Measurements from ENCODE around the gene ATP9A. TPM values are rescaled to one million over a fixed set of nuclear protein-coding genes. Genes with fewer than 3 reads are reported as not detected.

Gene ATP9A
- total and polyA plus RNA-seq, 2 of the 8 experiments (the other 6 are each of a cell fraction or from before 2014, with no cell fraction given) = 5.0 to 6.4 TPM

DNA sequence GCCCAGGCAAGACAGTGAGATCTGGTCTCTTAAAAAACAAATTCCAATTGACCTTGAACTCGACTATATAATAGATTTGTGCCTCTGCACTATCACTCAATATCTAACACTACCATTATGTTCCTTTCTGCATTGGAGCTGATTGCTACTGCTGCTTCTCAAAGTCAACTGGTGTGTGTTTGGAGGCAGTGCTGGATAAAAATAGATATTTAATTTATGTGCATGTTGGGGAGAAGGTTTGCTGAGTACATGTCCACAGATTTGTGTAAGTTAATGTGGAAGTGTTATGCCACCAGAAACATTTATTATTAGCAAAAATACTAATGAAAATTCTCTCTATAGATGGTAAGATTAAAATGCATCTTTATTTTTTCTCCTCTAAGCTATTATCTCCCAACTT is 39.5 kb downstream of the ATP9A start:
- H3K23ac ChIP-seq (ENCODE audit: insufficient read length) = no peak overlapping the region
- DNase-seq (ENCODE audit: low read depth in 1 of 2, low spot score in 2 of 2) (no peak), FAIRE-seq (no peak)
- H4K20me1 ChIP-seq (replicated peaks in 1 of 2; ENCODE audit: control insufficient read depth in 1 of 2, insufficient read depth in 2 of 2, low read length in 2 of 2) = no peaks in the 10 kb centered on the region
- H3K79me2 ChIP-seq (ENCODE audit: control insufficient read depth in 1 of 2, insufficient read depth in 2 of 2, low read length in 2 of 2) = no peaks in the 10 kb centered on the region; a peak in 1 of 4 replicates
- H4K5ac ChIP-seq (ENCODE audit: insufficient read length, low read depth, low read length) = no peak overlapping the region
- no peak for TF ChIP-seq MAFK (IDR thresholded peaks at IDR 0.05; ENCODE audit: low read depth, low read length)
- H3K4me1 ChIP-seq (replicated peaks in 1 of 4; ENCODE audit: control insufficient read depth in 3 of 4, insufficient read depth in 4 of 4, low read length in 3 of 4) = 0 out of 7 replicates have a peak, but pooled peaks cover 0 to 4% (median 0%) of the 10 kb centered on the region in 4 experiments
- H3K4me2 ChIP-seq (ENCODE audit: insufficient read depth in 1 of 2, low read depth in 2 of 2, low read length in 2 of 2) = no peak overlapping the region
- no peak overlapping the region for H2AK5ac ChIP-seq (ENCODE audit: low read depth, low read length)
- no peak overlapping the region for H2BK120ac ChIP-seq (replicated peaks; ENCODE audit: low read depth, low read length)
- no peak overlapping the region for H3K4me3 ChIP-seq (ENCODE audit: extremely low read depth in 1 of 4, insufficient read depth in 2 of 4, low read depth in 3 of 4, low read length in 4 of 4)
- WGBS, 2 experiments (ENCODE audit: extremely low coverage in 1 of 2, insufficient coverage in 1 of 2, insufficient read length in 1 of 2, insufficient replicate concordance in 2 of 2, low coverage in 1 of 2, low lambda C conversion rate in 2 of 2, missing lambda C conversion rate in 1 of 2) = 36% methylated on average over 1 of the region's 1 CpG; no CpG with 5 or more reads in 1 of the 2 experiments
- no peak overlapping the region for H3K4ac ChIP-seq (replicated peaks; ENCODE audit: insufficient read length, low read depth, low read length)
- H2AFZ ChIP-seq (ENCODE audit: low read length) = no peak overlapping the region
- H3K9me3 ChIP-seq (ENCODE audit: insufficient read depth in 2 of 2, low read depth in 1 of 2, low read length in 1 of 2) = no peaks in the 10 kb centered on the region
- H4K91ac ChIP-seq (replicated peaks; ENCODE audit: insufficient read length, low read length) = no peak overlapping the region
- POLR2A ChIA-PET (ENCODE audit: partially characterized antibody) = no interaction called here
- no peaks in the 10 kb centered on the region for H3K23me2 ChIP-seq (ENCODE audit: low read depth, low read length)
- no peak overlapping the region for H3K18ac ChIP-seq (ENCODE audit: extremely low read depth, low read length)
- CTCF ChIA-PET (ENCODE audit: partially characterized antibody) = interaction anchor here (0.6 to 0.8 kb wide), 2 partner anchors 16 to 237 kb away, joined by 4 to 5 read pairs; no protein-coding TSS in a partner anchor
- no peak overlapping the region for H2BK20ac ChIP-seq (ENCODE audit: low read length)
- H2BK15ac ChIP-seq (ENCODE audit: low read length) = no peak overlapping the region
- no peaks in the 10 kb centered on the region; the same call in 1 of the 2 replicates for H3K79me1 ChIP-seq (ENCODE audit: low read depth, low read length)
- H2BK12ac ChIP-seq (ENCODE audit: low read depth, low read length) = no peak overlapping the region
- H3K14ac ChIP-seq (ENCODE audit: insufficient read length) = no peak overlapping the region
- H2BK5ac ChIP-seq (ENCODE audit: low read depth, low read length) = no peak overlapping the region
- no peak overlapping the region for H3K9ac ChIP-seq (replicated peaks in 1 of 4; ENCODE audit: extremely low read depth in 1 of 4, low read depth in 3 of 4, low read length in 3 of 4)
- no peak overlapping the region for H3K27ac ChIP-seq (ENCODE audit: low read depth, low read length)
- H3K36me3 ChIP-seq (ENCODE audit: control insufficient read depth in 2 of 4, insufficient read depth in 4 of 4, low read length in 3 of 4) = no peaks in the 10 kb centered on the region
- no peak overlapping the region for H4K8ac ChIP-seq (ENCODE audit: extremely low read depth, insufficient read depth, low read length)
- H3K27me3 ChIP-seq (replicated peaks in 1 of 4; ENCODE audit: control insufficient read depth in 3 of 4, extremely low read depth in 1 of 4, insufficient read depth in 3 of 4, low read length in 3 of 4) = no peaks in the 10 kb centered on the region
- H3K56ac ChIP-seq (replicated peaks; ENCODE audit: insufficient read length, low read depth, low read length) = no peak overlapping the region

Data from H1 (cell line).